Mucosa of gallbladder (tissue), 1 donor: ENCODE results near the gene MGAT4C. TPM values are rescaled to one million over a fixed set of nuclear protein-coding genes. Genes with fewer than 3 reads are reported as not detected.
"Not testable (repeated sequence)": the region's sequence is repeated elsewhere in the genome, so short reads cannot be mapped to it uniquely, and the experiment has no call there.

Source experiments
- DNase-seq: peaks from one replicate; pipeline ENCODE4 v3.0.0-alpha.2; 2020; ENCODE audit warnings: low spot score
- total RNA-seq: library from RNA; stranded (reverse); gene quantifications from one replicate; pipeline ENCODE4 v1.2.1, GENCODE V29; 2021
- donor health status: DM: no; HTN: no; CAD: no.

MGAT4C gene
- total RNA-seq, 1 donor from 2014 or later = 0.60 TPM

DNA sequence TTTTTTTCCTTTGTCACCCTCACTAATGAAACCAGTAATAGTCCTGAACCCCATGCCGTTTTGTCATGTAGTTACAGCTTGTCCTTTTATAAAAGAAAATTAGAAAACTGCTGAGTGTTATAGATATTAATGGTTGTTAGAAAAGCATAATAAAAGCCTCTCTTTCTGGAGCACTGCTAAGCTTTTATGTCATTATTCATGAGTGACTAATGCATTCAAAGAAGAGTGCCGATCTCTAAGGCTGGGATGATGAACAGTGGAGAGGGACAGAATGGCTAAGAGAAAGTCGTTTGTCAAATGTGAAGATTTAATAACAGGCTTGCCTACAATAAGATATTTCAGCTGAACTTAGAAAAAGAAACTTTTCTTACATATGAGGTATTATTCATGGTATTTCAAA is 121.6 kb downstream of the MGAT4C start:
- DNase-seq = no peak

DNA sequence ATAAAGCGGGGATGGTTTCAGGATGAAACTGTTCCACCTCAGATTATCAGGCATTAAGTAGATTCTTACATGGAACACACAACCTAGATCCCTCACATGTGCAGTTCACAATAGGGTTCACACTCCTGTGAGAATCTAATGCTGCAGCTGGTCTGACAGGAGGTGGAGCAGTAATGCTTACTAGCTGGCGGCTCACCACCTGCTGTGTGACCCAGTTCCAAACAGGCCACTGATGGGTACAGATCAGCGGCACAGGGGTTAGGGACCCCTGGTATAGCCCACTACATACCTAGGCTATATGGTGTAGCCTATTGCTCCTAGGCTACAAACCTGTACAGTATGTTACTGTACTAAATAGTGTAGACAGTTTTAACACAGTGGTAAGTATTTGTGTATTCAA is 129.3 kb downstream of the MGAT4C start:
- DNase-seq = not testable (repeated sequence)

GRCh38 chr12:86122846-86123468 is 133.2 kb downstream of the MGAT4C start:
- no peak for DNase-seq

DNA sequence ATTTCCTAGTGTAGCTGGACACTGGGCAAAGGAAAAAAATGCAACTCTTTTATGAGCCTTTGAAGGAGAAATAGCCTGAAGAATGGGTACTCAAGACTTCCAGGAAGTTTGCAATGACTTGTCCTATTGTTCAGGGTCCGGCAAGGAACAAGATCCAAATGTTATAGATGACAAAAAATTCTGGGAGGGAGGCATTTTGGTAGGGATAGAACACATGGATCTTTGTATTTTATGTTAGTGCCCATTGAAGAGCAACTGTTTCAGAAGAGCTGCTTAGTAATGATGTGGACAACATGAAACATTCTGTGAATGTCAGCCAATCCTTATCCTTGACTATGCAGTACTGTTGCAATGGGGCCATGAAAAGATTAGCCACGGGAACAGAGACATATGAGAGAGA is 138.0 kb downstream of the MGAT4C start:
- DNase-seq = no peak

DNA sequence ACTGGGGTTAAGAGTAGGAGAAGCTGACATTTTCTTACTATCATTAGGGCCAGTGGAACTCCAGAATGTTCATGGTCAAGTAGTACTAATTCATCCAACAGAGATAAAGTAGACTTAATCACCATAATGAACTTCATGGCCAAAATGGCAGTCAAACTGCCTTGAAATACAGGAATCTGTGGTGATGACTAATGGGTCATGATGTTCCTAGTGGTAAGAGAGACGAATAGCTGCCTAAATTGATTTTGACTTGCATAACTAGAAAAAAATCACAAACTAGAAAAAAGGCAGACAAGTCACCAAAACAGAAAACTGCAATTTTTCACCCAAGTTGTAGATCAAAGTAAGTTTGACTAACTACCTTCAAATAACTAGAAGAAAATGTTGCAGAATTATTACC is 138.5 kb downstream of the MGAT4C start:
- no peak for DNase-seq

- no peak for DNase-seq
Measured at GRCh38 chr12:86104087-86104486, 152.1 kb downstream of the MGAT4C start.

GRCh38 chr12:86097161-86097560 is 159.0 kb downstream of the MGAT4C start:
- no peak for DNase-seq

DNA sequence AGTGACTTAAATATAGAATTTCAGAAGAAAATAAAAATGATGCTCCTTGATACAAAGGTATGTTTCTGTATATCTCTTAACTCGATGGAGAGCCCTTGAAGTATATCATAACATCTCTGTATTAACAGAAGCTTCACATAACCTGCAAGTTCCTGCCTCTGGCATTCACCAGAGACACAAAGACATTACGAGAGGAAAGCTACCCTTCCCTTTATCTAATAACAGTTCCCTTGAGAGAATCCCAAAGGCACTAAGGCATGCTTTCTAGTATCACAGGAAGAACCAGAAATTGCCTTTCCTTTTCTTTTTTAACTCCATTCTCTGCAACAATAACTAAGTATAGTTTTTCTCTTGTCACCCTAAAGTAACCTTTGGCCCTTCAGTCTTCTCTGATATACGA is 164.5 kb downstream of the MGAT4C start:
- DNase-seq = no peak

DNA sequence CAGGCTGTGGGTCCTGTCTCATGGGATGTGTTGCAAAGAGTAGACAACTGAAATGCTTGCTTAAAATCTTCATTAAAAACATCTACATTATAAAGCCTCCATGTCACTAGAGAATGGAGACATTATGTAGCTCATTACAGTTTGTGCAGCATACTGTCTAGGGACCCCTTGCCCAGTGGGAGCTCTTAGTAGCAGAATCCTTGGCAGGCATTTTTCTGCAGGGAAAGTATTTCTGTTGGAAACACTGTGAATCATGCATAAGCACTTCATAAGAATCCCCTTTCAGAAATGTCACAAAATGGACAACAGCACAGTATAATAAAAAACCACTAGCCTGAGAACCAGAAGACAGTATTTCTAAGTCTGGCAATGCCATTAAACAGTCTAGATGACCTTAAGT is 174.3 kb downstream of the MGAT4C start:
- no peak for DNase-seq

DNA sequence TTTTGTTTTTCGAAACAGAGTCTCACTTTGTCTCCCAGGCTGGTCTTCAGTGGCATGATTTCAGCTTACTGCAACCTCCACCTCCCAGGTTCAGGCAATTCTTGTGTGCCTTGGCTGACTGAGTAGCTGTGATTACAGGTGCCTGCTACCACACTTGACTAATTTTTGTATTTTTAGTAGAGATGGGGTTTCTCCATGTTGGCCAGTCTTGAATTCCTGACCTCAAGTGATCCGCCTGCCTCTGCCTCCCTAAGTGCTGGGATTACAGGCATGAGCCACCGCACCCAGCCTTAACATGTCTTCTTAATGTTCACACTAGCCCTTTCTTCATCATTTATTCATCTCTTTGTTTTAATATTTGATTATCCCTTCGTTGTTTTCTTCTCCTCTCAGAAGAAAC is 197.1 kb downstream of the MGAT4C start:
- not testable (repeated sequence) for DNase-seq

DNA sequence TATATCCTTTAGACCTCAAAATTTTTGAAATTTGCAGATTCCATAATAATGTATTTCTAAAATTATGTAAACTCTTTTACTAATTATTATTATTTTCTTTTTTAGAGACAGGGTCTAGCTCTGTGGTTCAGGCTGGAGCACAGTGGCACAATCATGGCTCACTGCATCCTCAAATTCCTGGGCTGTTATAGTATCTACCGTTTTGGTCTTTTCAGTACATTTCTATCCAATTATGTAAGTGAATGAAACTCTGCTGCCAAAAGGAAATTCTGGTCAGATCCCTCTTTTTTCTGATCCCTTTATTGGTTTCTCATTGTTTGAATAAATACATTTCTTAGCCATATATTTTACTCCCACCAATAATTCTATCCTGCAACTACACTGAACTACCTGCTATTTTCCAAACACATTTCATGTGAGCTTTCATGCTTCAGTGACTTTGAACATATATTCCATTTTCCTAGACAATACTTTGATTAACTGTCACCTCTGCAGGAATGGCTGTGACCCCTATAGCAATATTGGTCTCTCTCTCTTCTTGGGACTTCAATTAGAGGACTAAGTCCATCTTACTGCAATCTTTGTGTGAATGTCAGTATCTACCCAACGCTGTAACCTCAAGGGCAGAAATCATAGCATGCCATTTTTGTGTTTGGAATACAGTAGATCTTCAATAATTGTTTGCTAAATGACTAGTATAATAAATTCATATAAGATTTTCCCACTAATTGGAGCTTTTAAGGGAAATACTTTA is 198.9 kb downstream of the MGAT4C start:
- DNase-seq = no peak

DNA sequence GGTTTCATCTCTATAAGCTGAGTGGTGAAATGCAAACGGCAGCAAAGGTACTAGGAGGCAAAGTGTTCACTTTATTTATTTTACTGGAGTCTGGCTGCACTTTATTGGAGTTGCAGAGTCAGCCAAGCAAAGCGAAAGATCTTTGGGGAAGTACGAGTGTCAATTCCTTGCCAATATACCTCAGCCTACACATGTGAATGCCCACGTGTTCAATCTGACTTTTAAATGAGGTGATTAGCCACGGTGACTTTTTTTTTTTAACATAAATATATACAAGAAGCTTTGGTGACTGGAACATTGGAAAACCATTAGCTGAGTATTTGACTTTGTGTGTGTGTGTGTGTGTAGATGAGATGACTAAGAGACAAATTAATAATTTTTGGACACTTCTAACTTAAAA is 203.3 kb downstream of the MGAT4C start:
- no peak for DNase-seq

DNA sequence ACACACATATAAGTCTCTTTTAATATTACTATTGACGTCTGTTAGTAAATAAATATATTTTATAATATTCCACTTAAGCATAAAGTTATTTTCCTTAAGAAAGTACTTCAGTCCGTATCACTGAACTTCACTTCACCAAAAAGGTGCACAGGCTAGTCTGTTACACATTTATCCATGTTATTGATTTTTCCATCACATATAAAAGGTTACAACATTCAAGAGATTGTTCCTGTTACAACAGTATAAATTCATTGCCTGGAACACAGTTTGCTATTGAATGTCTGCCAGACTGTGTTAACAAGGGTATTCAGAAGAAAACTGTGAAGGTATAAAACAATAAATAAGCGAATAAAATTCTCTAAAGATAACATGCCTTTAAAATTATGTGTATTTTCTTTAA is 206.2 kb downstream of the MGAT4C start:
- no peak for DNase-seq

DNA sequence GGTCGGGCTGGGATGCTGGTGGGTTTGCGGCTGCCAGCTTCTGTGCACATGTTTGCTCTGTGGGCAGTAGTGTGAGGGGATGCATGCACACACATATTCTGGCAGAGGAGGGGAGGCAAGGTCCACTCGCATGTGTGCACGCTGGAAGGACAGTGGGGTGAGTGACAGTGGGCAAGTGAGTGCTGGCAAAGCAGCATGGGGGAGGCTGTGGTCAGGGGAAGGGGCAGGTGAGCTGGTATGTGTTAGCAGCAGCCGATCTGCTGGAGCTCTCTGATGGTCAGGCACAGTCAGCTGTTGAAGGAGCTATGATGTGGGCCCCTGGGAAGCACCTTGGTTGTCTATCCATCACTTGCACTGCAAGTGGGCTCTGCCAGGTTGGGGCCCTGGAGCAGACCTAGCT is 211.8 kb downstream of the MGAT4C start:
- DNase-seq = no peak

GRCh38 chr12:86042062-86042461 is 214.1 kb downstream of the MGAT4C start:
- DNase-seq = no peak

- no peak for DNase-seq
Measured at GRCh38 chr12:86018361-86018760, 237.8 kb downstream of the MGAT4C start.

GRCh38 chr12:86015026-86015425 is 241.2 kb downstream of the MGAT4C start:
- no peak for DNase-seq

GRCh38 chr12:86006727-86007126 is 249.5 kb downstream of the MGAT4C start:
- DNase-seq = no peak

DNA sequence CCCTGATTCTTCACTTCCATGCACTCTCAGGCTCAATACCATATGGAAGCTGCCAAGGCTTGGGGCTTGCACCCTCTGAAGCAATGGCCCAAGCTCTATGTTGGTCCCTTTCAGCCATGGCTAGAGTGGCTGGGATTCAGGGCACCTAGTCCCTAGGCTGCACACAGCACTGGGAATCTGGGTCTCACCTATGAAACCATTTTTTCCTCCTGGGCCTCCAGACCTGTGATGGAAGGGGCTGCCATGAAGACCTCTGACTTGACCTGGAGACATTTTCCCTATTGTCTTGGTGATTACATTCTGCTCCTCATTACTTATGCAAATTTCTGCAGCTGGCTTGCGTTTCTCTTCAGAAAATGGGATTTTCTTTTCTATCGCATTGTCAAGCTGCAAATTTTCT is 258.1 kb downstream of the MGAT4C start:
- DNase-seq = no peak

DNA sequence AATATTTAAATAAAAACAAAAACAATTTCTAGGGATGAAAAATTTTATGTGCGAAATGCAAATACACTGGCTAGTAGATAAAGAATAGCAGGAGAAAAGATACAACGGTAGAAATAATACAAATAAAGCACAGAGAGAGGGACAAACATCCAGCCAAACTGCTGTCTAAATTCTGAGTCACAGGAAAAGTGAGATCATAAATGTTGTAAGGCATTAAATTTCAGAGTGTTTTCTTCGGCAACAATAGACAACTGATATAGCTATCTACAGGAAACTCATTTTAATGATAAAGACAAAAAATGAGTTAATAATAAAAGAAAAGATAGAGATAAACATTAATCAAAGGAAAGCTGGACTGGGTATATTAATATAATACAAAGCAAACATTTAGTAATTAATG is 259.9 kb downstream of the MGAT4C start:
- DNase-seq = no peak

DNA sequence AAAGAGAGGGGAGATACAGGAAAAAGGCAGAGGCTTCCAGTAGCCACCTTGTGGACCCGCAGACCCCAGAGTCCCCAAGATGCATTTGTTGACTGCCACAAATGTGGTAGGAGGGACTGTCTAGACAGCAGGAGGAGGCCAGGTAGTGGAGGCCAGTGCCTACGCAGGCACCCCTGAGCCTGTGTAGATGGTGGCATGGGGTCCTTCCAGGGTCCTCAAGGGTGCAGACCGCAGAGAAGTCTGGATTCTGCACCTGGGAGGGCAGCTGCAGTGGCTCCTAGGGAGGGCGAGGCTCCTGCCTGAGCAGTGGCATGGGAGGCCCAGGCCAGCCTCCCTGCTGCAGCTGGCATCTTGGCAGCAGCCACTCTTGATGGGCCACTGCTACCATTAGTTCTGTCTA is 262.4 kb downstream of the MGAT4C start:
- no peak for DNase-seq

GRCh38 chr12:85985996-85986395 is 270.2 kb downstream of the MGAT4C start:
- no peak for DNase-seq

DNA sequence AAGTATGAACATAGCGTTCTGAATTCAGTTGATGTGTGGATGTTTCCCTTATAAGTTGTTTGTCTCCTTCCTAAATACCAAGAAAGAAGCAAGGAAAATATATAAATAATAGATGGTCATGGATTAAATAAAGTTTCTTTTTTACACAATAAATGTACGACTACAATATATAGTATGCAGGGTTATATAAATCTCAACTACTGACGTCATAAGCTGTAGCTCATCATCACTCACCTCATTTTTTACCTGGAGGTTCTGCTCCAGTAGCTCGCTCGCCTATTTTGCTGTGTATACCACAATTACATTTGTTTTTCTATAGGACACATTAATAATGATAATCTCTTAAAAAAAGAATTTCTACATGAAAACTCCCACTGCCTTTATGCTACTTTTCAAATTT is 272.6 kb downstream of the MGAT4C start:
- no peak for DNase-seq

DNA sequence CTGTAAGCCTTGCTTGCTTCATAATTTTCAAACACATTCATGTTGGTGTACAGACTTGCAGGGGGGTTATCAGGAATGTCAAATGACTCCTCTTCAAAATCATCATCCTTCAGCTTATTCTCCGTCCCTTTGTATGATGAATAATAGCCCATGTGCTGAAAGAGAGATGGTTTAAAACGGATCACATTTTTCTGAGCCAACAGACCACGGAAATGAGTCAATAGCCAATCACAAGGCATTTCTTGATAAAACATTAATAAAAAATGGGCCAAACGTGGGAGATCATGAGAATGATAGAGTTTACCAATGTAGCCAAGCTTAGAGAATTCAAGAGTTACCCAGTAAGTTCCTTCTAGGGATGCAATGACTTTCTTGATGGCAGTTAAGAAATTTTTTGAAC is 276.6 kb downstream of the MGAT4C start:
- no peak for DNase-seq
